ENCODE measurements around the gene KCNJ14.

The KCNJ14 gene

GRCh38 chr19:48445606-48446481, 9.5 kb upstream of the KCNJ14 start, which contains the start of gene GRWD1:
TSS of gene GRWD1 (plus strand) at chr19:48445983. CDS start at chr19:48446006, 23 bp downstream.
- peak; percentile 95 for DNase-seq

GRCh38 chr19:48446579-48446978, 8.8 kb upstream of the KCNJ14 start:
- no peak for DNase-seq

- no peak for DNase-seq
Measured at GRCh38 chr19:48448563-48448962, 6.8 kb upstream of the KCNJ14 start.

GRCh38 chr19:48450441-48450840, 4.9 kb upstream of the KCNJ14 start:
- DNase-seq, result no peak

GRCh38 chr19:48450863-48451262, 4.5 kb upstream of the KCNJ14 start:
- no peak for DNase-seq

- DNase-seq, result no peak
Measured at GRCh38 chr19:48451624-48452023, 3.8 kb upstream of the KCNJ14 start.

GRCh38 chr19:48452289-48453190, 2.8 kb upstream of the KCNJ14 start:
- DNase-seq, result no peak

- DNase-seq, result no peak
Measured at GRCh38 chr19:48454150-48454730, 1.1 kb upstream of the KCNJ14 start.

- DNase-seq, result no peak
Measured at GRCh38 chr19:48455908-48456562, 661 bp downstream of the KCNJ14 start.

- no peak for DNase-seq
Measured at GRCh38 chr19:48456864-48457263, 1.5 kb downstream of the KCNJ14 start.

GRCh38 chr19:48458016-48458415, 2.6 kb downstream of the KCNJ14 start:
- no peak for DNase-seq

- no peak for DNase-seq
Measured at GRCh38 chr19:48461651-48461981, 6.2 kb downstream of the KCNJ14 start.

- no peak for DNase-seq
Measured at GRCh38 chr19:48461982-48462655, 6.7 kb downstream of the KCNJ14 start.

- no peak for DNase-seq
Measured at GRCh38 chr19:48465215-48465614, 9.8 kb downstream of the KCNJ14 start.

- DNase-seq, result no peak
Measured at GRCh38 chr19:48466561-48467325, 11.4 kb downstream of the KCNJ14 start.

- peak; percentile 100 for DNase-seq
Measured at GRCh38 chr19:48468772-48469288, 13.5 kb downstream of the KCNJ14 start.

GRCh38 chr19:48469289-48469881, 14.0 kb downstream of the KCNJ14 start, which contains the start of gene CYTH2:
TSS of gene CYTH2 (plus strand) at chr19:48469369. CDS start at chr19:48469508, 139 bp downstream.
- DNase-seq, result peak; percentile 75

GRCh38 chr19:48469934-48470680, 14.7 kb downstream of the KCNJ14 start:
- DNase-seq, result no peak

GRCh38 chr19:48470856-48471255, 15.5 kb downstream of the KCNJ14 start:
- no peak for DNase-seq

GRCh38 chr19:48471836-48472235, 16.5 kb downstream of the KCNJ14 start:
- no peak for DNase-seq

All from activated naive CD4-positive, alpha-beta T cell treated with Interleukin-2 at 50 U/mL for 16 hours (primary cell).